Lung (tissue), 12 donors: Measurements from ENCODE around the gene ZMPSTE24. TPM values are rescaled to one million over a fixed set of nuclear protein-coding genes. Genes with fewer than 3 reads are reported as not detected.

Experiments
- ATAC-seq: fragments of 200-7000 bp; cut with Tn5 transposase; one replicate; pipeline ENCODE4 v1.9.1; 2020; ENCODE audit warnings: moderate number of reproducible peaks; ENCODE audit not compliant: insufficient read depth, low FRiP score
- DNase-seq, 3 donors: peaks; one replicate each; pipeline ENCODE4 v3.0.0-alpha.2; 2013 to 2017
- H3K27ac ChIP-seq, 2 donors: one replicate each; pipeline ENCODE4 v1.5.1; 2013; ENCODE audit warnings: mild to moderate bottlenecking in 2 of 2, moderate library complexity in 2 of 2, control low read depth in 1 of 2, inconsistent platforms in 1 of 2, low read depth in 1 of 2, low read length in 1 of 2
- H3K27me3 ChIP-seq, 3 donors: one replicate each; pipeline ENCODE4 v1.5.1; 2013; ENCODE audit warnings: low read length in 2 of 3; ENCODE audit not compliant: control insufficient read depth in 3 of 3, insufficient read depth in 3 of 3
- H3K36me3 ChIP-seq, 4 donors: one replicate each; pipeline ENCODE4 v1.5.1; 2013; ENCODE audit warnings: low read length in 4 of 4, mild to moderate bottlenecking in 1 of 4, moderate library complexity in 1 of 4; ENCODE audit not compliant: control insufficient read depth in 4 of 4, insufficient read depth in 4 of 4
- H3K4me1 ChIP-seq, 5 donors: one replicate each; pipeline ENCODE4 v1.5.1; 2013; ENCODE audit warnings: low read length in 5 of 5, mild to moderate bottlenecking in 2 of 5, moderate library complexity in 1 of 5; ENCODE audit not compliant: control insufficient read depth in 5 of 5, insufficient read depth in 5 of 5
- H3K4me3 ChIP-seq: one replicate; pipeline ENCODE4 v1.5.1; 2013; ENCODE audit warnings: mild to moderate bottlenecking, control low read depth, moderate library complexity
- H3K9ac ChIP-seq, 2 donors: one replicate each; pipeline ENCODE4 v1.5.1; 2013; ENCODE audit warnings: low read length in 2 of 2, control low read depth in 1 of 2; ENCODE audit not compliant: insufficient read depth in 1 of 2
- H3K9me3 ChIP-seq, 4 donors: one replicate each; pipeline ENCODE4 v1.5.1; 2013; ENCODE audit warnings: low read length in 3 of 4, mild to moderate bottlenecking in 1 of 4, moderate library complexity in 1 of 4; ENCODE audit not compliant: control insufficient read depth in 4 of 4, insufficient read depth in 3 of 4
- CTCF ChIP-seq: IDR thresholded peaks from 2 replicates; pipeline ENCODE4 v1.5.1; 2012; ENCODE audit warnings: mild to moderate bottlenecking; ENCODE audit errors: control extremely low read depth, extremely low read depth
- WGBS, 2 donors: extraction: QIAGEN DNeasy Blood & Tissue Kit; methylation state at CpG; one replicate each; pipeline ENCODE4 v1.1.7; 2013; 5-methylcytosine and 5-hydroxymethylcytosine counted together
- polyA plus RNA-seq, 2 donors: library from polyadenylated mRNA; stranded (reverse); fragments of 200-250 nt; gene quantifications; one replicate each; pipeline ENCODE4 v1.2.1, GENCODE V29; 2013
- total RNA-seq, 2 donors: library from RNA; depleted of rRNA in 1 of 2; stranded (reverse); fragments of >200 nt in 1 of 2; gene quantifications; one replicate each; pipeline ENCODE4 v1.2.1, GENCODE V29; 2014 to 2021
- donor health status: control.
- donor health status: control.
- donor health status: Bipolar disorder and iron deficiency.
- donor health status: healthy.
- donor health status: DM: yes; HTN: yes; CAD: no.

The ZMPSTE24 gene
- total and polyA plus RNA-seq, 4 donors: 17.2 to 41.8 (median 35.3) TPM

- peaks cover 0 to 4% (median 0%) of the 10 kb centered on the region in 5 donors for H3K4me1 ChIP-seq
- WGBS, 2 donors: 96 to 97% methylated on average over 2 of the region's 2 CpGs
- no peak for TF ChIP-seq CTCF
- no peaks in the 10 kb centered on the region for H3K27me3 ChIP-seq
- ATAC-seq (no peak), DNase-seq (no peak)
- H3K9ac ChIP-seq: no peak overlapping the region
- H3K4me3 ChIP-seq: no peak overlapping the region
- H3K36me3 ChIP-seq: peaks cover 13 to 42% (median 14%) of the 10 kb centered on the region in 4 donors
- no peaks in the 10 kb centered on the region for H3K9me3 ChIP-seq
- H3K27ac ChIP-seq: no peak overlapping the region
Measured at GRCh38 chr1:40274331-40274730, 16.3 kb downstream of the ZMPSTE24 start.

- Histone ChIP-seq H3K9me3 (no peaks in the 10 kb centered on the region), H3K9ac (no peak overlapping the region), H3K4me3 (no peak overlapping the region), H3K36me3 (peaks cover 5 to 32% (median 11%) of the 10 kb centered on the region in 4 donors), H3K4me1 (no peaks in the 10 kb centered on the region), H3K27me3 (no peaks in the 10 kb centered on the region), H3K27ac (no peak overlapping the region)
- WGBS, 2 donors: 98 to 99% methylated on average over 3 of the region's 3 CpGs
- no peak for TF ChIP-seq CTCF
- ATAC-seq (no peak), DNase-seq (no peak)
Measured at GRCh38 chr1:40276122-40276521, 18.1 kb downstream of the ZMPSTE24 start.

GRCh38 chr1:40281853-40282252, 23.8 kb downstream of the ZMPSTE24 start:
- Histone ChIP-seq H3K27me3 (no peaks in the 10 kb centered on the region), H3K27ac (no peak overlapping the region), H3K9ac (no peak overlapping the region), H3K4me1 (no peaks in the 10 kb centered on the region), H3K36me3 (peaks cover 0 to 19% (median 10%) of the 10 kb centered on the region in 4 donors), H3K9me3 (no peaks in the 10 kb centered on the region), H3K4me3 (no peak overlapping the region)
- 60 to 76% methylated on average over 2 of the region's 2 CpGs for WGBS, 2 donors
- DNase-seq (peak in 1 of 3 donors; percentile 13), ATAC-seq (no peak)
- TF ChIP-seq CTCF: no peak

- H3K27ac ChIP-seq: no peak overlapping the region
- H3K36me3 ChIP-seq: peaks cover 15 to 40% (median 22%) of the 10 kb centered on the region in 4 donors
- no peak for ATAC-seq
- no peaks in the 10 kb centered on the region for H3K4me1 ChIP-seq
- WGBS, 2 donors: 84 to 95% methylated on average over 2 of the region's 2 CpGs
- no peak overlapping the region for H3K4me3 ChIP-seq
- no peaks in the 10 kb centered on the region for H3K9me3 ChIP-seq
- no peak for TF ChIP-seq CTCF
- H3K9ac ChIP-seq: no peak overlapping the region
- DNase-seq: no peak
- H3K27me3 ChIP-seq: no peaks in the 10 kb centered on the region
Measured at GRCh38 chr1:40291293-40291692, 33.3 kb downstream of the ZMPSTE24 start.
